Hepatocyte (in vitro differentiated cells): ENCODE results near the gene DNAJB13.

Experiments
- EZH2 ChIP-seq: fragments of 200-600 bp; sonication (generic); IDR thresholded peaks from 2 replicates; pipeline ENCODE4 v1.6.1; 2016; ENCODE audit warnings: antibody characterized with exemption, mild to moderate bottlenecking, borderline replicate concordance
- TF ChIP-seq, protein P1 (sequence below): fragments of 200-600 bp; sonication (generic); IDR thresholded peaks from 2 replicates; pipeline ENCODE4 v1.5.1; 2016; ENCODE audit warnings: antibody characterized with exemption, mild to moderate bottlenecking; ENCODE audit not compliant: poor library complexity

DNA sequence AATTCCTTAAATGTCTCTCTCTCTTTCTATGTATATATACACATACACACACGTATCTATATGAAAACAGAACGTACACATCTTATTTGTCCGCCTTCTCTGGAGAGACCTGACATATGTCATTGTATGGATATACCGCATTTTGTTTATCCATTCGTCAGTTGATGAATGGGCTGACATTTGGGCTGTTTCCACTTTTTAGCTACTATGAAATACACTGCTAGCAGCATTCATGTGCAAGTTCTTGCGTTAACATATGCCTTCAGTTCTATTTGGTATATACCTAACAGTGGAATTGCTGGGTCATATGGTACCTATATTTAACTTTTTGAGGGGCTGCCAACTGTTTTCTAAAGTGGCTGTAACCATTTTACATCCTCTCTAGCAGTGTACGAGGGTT lies 18.0 kb upstream of the DNAJB13 start:
- TF ChIP-seq, protein P1, sequence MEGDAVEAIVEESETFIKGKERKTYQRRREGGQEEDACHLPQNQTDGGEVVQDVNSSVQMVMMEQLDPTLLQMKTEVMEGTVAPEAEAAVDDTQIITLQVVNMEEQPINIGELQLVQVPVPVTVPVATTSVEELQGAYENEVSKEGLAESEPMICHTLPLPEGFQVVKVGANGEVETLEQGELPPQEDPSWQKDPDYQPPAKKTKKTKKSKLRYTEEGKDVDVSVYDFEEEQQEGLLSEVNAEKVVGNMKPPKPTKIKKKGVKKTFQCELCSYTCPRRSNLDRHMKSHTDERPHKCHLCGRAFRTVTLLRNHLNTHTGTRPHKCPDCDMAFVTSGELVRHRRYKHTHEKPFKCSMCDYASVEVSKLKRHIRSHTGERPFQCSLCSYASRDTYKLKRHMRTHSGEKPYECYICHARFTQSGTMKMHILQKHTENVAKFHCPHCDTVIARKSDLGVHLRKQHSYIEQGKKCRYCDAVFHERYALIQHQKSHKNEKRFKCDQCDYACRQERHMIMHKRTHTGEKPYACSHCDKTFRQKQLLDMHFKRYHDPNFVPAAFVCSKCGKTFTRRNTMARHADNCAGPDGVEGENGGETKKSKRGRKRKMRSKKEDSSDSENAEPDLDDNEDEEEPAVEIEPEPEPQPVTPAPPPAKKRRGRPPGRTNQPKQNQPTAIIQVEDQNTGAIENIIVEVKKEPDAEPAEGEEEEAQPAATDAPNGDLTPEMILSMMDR: no peak
- TF ChIP-seq EZH2: no peak
